HFFc6 (cell line): Measurements from ENCODE around the gene UBXN6. TPM values are rescaled to one million over a fixed set of nuclear protein-coding genes. Genes with fewer than 3 reads are reported as not detected.

Experiments used
- DNase-seq: peaks from one replicate; pipeline ENCODE4 v3.0.0-alpha.2; 2018
- H3K27ac Mint-ChIP-seq: 2 replicates; pipeline ENCODE4 v1.8.0; 2020; ENCODE audit warnings: mild to moderate bottlenecking, mixed read lengths
- H3K27me3 Mint-ChIP-seq: 2 replicates; pipeline ENCODE4 v1.8.0; 2021; ENCODE audit warnings: mild to moderate bottlenecking, moderate library complexity, mixed read lengths; ENCODE audit not compliant: insufficient read depth
- H3K36me3 Mint-ChIP-seq: 2 replicates; pipeline ENCODE4 v1.8.0; 2021; ENCODE audit warnings: low read depth, mixed read lengths
- H3K4me1 Mint-ChIP-seq: 2 replicates; pipeline ENCODE4 v1.8.0; 2020; ENCODE audit warnings: low read depth, mixed read lengths
- H3K4me3 Mint-ChIP-seq: 2 replicates; pipeline ENCODE4 v1.8.0; 2020; ENCODE audit warnings: mild to moderate bottlenecking, moderate library complexity, mixed read lengths
- H3K9me3 Mint-ChIP-seq: 2 replicates; pipeline ENCODE4 v1.8.0; 2020; ENCODE audit warnings: mild to moderate bottlenecking, mixed read lengths
- total RNA-seq, 6 experiments: library from RNA; stranded (reverse); fragmentation: NEBNext Ultra II Directional; extraction: Animal tissue kit (Norgen Biotek cat#: 25700); gene quantifications; 2 replicates in 1 of 6; 3 replicates in 5 of 6; pipeline ENCODE4 v1.2.3, GENCODE V29; 2021
- TF ChIP-seq, protein P1 (sequence below): fragments of 200-600 bp; sonication (generic); IDR thresholded peaks from 2 replicates; pipeline ENCODE4 v1.5.0; 2021; ENCODE audit warnings: antibody characterized with exemption, mild to moderate bottlenecking

UBXN6 gene
- total RNA-seq, 6 experiments from 2014 or later, result 124 to 142 (median 131) TPM

DNA sequence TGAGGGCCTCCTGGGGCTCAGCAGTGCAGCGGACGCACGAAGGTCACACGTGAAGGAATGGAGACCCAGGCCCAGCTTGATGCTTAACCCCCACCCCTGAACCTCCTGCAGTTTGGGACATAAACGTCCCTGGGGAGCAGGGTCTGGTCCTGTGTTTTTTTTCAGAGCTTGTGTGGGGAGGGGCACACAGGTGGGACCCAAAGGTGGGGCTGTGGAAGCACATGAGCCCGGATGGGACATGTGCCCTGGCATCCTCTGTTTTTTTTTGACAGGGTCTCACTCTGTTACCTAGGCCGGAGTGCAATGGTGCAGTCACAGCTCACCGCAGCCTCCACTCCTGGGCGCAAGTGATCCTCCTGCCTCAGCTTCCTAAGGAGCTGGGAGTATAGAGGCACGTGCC is 20.5 kb downstream of the UBXN6 start:
- no peak overlapping the region for H3K27ac Mint-ChIP-seq
- H3K27me3 Mint-ChIP-seq, result no peaks in the 10 kb centered on the region; the same call in none of the 2 replicates
- no peaks in the 10 kb centered on the region; the same call in 1 of the 2 replicates for H3K4me1 Mint-ChIP-seq
- no peak overlapping the region for H3K4me3 Mint-ChIP-seq
- no peaks in the 10 kb centered on the region for H3K9me3 Mint-ChIP-seq
- TF ChIP-seq, protein P1, sequence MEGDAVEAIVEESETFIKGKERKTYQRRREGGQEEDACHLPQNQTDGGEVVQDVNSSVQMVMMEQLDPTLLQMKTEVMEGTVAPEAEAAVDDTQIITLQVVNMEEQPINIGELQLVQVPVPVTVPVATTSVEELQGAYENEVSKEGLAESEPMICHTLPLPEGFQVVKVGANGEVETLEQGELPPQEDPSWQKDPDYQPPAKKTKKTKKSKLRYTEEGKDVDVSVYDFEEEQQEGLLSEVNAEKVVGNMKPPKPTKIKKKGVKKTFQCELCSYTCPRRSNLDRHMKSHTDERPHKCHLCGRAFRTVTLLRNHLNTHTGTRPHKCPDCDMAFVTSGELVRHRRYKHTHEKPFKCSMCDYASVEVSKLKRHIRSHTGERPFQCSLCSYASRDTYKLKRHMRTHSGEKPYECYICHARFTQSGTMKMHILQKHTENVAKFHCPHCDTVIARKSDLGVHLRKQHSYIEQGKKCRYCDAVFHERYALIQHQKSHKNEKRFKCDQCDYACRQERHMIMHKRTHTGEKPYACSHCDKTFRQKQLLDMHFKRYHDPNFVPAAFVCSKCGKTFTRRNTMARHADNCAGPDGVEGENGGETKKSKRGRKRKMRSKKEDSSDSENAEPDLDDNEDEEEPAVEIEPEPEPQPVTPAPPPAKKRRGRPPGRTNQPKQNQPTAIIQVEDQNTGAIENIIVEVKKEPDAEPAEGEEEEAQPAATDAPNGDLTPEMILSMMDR, result no peak
- no peak for DNase-seq
- H3K36me3 Mint-ChIP-seq, result peaks cover 15% of the 10 kb centered on the region; the same call in 1 of the 2 replicates

DNA sequence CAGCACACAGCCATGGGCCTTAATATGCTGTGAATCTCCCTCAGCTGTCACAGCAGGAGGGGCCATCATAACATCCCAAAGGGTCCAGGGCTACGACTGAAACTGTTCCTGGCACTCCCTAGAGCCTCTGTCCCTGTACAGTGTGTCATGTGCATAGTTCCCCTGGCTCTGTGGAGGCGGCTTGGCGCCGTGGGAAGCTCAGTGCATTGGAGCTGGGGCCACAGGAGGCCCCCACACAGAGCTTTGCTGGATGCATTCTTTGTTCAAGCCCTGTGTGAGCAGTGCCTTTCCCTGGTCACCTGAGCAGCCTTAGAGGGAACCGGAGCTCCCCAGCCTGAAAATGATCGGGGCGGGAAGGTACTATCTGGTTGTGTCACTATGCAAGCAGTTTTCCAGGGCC is 21.4 kb downstream of the UBXN6 start:
- Mint-ChIP-seq H3K4me1 (no peaks in the 10 kb centered on the region; the same call in 1 of the 2 replicates), H3K36me3 (peaks cover 18% of the 10 kb centered on the region; the same call in 1 of the 2 replicates), H3K27me3 (no peaks in the 10 kb centered on the region; the same call in 1 of the 2 replicates), H3K27ac (no peak overlapping the region), H3K4me3 (no peak overlapping the region), H3K9me3 (no peaks in the 10 kb centered on the region)
- TF ChIP-seq, protein P1, result no peak
- no peak for DNase-seq

DNA sequence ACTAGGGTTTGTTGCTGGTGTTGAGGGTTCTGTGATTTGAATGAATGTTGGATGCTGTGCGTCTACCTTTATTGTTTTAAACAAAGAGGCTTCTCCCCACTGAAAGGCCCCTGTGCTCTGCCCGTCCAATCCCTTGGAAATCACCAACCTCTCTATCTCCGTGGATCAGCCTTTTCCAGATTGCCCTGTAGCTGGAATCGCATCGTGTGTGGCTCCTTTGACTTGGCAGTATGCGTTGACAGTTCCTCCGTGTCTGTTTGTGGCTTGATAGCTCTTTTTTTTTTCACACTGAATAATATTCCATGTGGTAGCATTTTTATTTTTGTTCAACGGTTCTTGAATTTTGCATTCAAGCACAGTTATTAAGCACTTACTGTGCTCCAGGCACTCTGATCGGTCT is 23.2 kb downstream of the UBXN6 start:
- H3K9me3 Mint-ChIP-seq, result no peaks in the 10 kb centered on the region
- no peak for DNase-seq

DNA sequence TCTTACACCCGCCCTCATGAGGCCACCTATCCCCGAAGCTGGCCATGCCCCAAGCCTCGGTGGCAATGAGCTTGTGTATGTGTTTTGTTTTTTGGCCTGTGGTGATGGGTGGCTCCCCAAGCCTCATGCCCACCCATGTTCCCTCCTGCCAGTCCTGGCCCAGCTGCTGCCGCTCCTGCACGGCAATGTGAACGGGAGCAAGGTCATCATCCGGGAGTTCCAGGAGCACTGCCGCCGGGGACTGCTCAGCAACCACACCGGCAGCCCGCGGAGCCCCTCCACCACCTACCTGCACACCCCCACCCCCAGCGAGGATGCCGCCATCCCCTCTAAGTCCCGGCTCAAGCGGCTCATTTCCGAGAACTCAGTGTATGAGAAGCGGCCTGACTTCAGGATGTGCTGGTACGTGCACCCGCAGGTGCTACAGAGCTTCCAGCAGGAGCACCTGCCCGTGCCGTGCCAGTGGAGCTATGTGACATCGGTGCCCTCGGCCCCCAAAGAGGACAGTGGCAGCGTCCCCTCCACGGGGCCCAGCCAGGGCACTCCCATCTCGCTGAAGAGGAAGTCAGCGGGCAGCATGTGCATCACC is 24.6 kb downstream of the UBXN6 start:
- H3K27ac Mint-ChIP-seq, result no peak overlapping the region
- TF ChIP-seq, protein P1, result no peak
- H3K4me1 Mint-ChIP-seq, result no peaks in the 10 kb centered on the region
- no peaks in the 10 kb centered on the region; the same call in 1 of the 2 replicates for H3K27me3 Mint-ChIP-seq
- no peak for DNase-seq
- H3K36me3 Mint-ChIP-seq, result peaks cover 26% of the 10 kb centered on the region
- H3K4me3 Mint-ChIP-seq, result no peak overlapping the region
- H3K9me3 Mint-ChIP-seq, result no peaks in the 10 kb centered on the region

More for the DNA sequence above, 23.2 kb downstream of the UBXN6 start:
- Mint-ChIP-seq H3K4me3 (no peak overlapping the region), H3K27ac (no peak overlapping the region), H3K36me3 (peaks cover 25% of the 10 kb centered on the region), H3K27me3 (no peaks in the 10 kb centered on the region; the same call in 1 of the 2 replicates), H3K4me1 (no peaks in the 10 kb centered on the region)
- TF ChIP-seq, protein P1, result no peak

DNA sequence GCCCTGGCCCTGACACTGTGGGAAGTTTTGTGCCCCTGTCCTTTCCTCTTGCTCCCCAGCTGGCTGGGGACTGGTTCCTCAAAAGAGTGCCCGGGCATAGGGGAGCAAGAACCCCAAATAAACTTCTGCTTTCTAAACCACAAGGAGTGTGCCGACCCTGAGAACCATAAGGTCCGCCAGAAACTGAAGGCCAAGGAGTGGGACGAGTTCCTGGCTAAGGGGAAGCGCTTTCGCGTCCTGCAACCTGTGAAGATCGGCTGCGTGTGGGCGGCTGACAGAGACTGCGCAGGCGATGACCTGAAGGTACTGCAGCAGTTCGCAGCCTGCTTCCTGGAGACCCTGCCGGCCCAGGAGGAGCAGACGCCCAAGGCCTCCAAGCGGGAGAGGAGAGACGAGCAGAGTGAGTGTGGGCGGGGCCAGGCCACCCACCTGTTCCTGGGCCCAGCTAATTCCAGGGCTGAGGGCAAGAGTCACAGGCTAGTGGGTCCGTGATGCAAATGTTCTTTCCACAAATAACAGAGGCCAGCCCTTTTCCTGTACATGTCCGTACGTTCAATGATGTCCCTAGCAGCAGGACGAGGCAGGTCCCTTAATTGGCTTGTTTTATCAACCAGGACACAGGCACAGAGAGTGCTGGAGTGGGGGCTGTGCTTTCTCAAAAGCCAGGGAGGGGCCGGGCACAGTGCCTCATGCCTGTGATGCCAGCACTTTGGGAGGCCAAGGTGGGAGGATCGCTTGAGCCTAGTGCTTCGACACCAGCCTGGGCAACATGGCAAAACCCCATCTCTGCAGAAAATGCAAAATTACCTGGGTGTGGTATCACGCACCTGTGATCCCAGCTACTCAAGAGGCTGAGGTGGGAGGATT is 25.6 kb downstream of the UBXN6 start:
- no peaks in the 10 kb centered on the region for H3K9me3 Mint-ChIP-seq
- H3K27me3 Mint-ChIP-seq, result no peaks in the 10 kb centered on the region; the same call in 1 of the 2 replicates
- no peak for DNase-seq
- H3K4me3 Mint-ChIP-seq, result no peak overlapping the region
- peaks cover 26% of the 10 kb centered on the region for H3K36me3 Mint-ChIP-seq
- H3K27ac Mint-ChIP-seq, result no peak overlapping the region
- TF ChIP-seq, protein P1, result no peak
- H3K4me1 Mint-ChIP-seq, result no peaks in the 10 kb centered on the region
